GM18907 (cell line): ENCODE measurements around the gene LAMA2.

Source experiments
- ATAC-seq: cut with Tn5 transposase; IDR thresholded peaks from one replicate; pipeline ENCODE4 v1.9.1; 2021; ENCODE audit warnings: mild to moderate bottlenecking, moderate library complexity; ENCODE audit not compliant: unreplicated experiment

LAMA2 gene

DNA sequence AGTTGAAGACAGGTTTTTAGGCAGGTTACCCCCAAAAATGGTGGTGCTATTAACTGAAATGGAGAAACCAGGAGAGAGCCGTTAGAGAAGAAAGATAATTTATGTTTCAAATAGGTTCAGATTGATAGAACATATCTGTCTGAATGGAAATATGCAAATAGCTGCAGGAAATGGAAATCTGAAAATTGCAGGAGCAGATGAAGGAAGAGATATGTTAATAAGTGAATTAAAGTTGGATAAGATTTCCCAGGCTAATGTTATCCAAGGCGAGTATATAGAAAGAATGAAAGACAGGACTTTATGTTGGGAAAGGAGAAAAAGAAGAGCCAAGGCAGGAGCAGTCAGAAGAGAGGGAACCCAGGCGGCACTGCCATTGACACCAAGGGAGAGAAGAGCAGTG lies 461.4 kb downstream of the LAMA2 start:
- ATAC-seq = no peak

DNA sequence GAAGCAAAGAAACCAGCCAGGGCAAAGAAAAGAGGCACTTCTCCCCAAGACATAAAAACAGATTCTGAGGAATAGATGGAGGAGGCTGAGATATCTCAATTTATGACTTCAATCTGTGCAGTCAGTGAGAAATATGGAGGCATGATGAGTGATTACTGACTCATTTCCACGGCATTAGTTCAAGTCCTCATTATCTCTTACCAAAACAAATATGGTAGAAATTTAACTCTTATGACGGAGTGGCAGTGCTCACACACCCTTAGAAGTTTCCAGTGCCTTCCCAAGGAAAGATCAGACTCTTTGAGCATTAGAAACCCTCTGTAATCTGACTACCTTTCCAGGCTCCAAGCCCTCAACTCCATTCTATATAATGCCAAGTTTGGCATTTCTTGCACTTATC lies 463.0 kb downstream of the LAMA2 start:
- ATAC-seq = no peak

DNA sequence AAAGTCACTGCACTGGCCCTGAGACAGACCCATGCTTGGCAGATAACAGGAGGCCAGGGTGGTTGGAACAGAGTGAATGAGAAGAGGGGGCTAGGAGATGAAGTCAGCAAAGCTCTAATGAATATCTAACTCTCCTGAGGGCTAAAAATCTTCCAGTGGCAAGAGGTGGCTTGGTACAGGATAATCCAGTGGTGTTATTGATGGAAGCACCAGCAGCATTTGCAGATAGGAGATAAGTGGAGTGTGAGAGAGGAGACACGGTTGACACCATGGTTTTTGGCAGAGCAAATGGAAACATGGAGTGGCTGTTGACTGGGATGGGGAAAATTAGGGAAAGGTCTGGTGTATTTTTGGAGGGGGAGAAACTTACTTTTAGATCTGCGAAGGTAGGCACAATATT lies 464.0 kb downstream of the LAMA2 start:
- ATAC-seq = no peak

DNA sequence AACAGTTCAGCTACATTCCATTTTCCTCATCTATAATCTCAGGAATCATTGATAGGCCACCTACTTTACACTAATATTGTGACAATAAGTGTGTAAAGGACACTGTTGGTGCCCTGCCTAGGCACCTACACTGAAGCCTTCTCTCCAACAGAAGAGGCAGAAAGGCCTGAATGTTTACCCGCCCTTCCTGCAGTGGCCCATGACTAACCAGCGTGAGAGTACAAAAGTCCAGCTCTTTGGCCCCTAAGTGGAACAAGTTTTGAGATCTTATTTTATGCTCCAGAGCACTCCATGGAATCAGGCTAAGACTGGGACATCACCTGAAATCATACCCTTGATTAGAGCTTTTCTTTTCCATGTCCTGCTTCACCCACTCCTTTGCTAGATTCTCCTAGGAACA lies 467.3 kb downstream of the LAMA2 start:
- ATAC-seq = no peak

DNA sequence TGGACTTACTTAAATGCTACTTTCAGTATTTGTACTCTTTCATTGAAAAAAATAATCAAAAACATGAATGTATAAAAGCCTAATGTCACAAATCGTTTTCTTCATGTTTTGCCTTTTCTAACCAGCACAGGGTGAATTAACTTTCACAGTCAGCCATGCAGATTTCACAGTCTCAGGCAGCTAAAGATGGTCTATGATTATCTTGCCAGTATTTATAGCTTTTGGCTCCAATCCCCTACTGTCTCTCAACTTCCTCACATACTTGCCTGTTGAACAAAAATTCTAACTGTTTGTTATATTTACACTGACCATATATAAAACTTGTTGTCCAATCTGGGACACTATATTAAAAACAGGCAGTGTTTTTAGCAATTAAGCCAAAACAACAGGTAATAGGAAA lies 468.9 kb downstream of the LAMA2 start:
- ATAC-seq = no peak

DNA sequence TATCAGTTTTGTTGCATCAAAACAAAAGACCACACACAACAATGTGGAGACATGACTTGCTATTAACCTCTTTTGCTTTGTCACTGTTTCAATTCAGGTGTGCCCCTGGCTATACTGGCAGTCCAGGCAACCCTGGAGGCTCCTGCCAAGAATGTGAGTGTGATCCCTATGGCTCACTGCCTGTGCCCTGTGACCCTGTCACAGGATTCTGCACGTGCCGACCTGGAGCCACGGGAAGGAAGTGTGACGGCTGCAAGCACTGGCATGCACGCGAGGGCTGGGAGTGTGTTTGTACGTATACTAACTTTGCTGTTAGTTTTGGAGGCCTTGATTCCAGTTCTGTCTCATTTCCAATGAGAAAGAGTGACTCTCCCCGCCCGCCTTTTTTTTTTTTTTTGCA lies 470.1 kb downstream of the LAMA2 start:
- ATAC-seq = no peak

DNA sequence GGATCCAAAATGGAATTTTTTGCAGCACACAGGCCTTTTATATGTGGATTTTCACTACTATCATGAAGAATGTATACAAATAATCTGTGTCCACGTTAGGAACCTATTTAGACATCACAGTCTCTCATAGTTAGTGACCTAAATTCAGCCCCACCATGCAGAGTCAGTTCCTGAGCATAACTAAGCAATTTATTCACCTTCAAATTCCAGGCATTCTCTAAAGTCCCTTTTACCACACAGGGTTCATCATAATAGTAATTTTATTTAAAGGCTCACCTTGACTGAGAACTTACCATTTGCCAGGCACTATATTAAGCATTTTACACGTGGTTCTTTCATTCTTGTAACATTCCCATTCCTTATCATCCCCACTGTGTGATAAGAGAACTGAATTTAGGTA lies 473.2 kb downstream of the LAMA2 start:
- no peak for ATAC-seq

DNA sequence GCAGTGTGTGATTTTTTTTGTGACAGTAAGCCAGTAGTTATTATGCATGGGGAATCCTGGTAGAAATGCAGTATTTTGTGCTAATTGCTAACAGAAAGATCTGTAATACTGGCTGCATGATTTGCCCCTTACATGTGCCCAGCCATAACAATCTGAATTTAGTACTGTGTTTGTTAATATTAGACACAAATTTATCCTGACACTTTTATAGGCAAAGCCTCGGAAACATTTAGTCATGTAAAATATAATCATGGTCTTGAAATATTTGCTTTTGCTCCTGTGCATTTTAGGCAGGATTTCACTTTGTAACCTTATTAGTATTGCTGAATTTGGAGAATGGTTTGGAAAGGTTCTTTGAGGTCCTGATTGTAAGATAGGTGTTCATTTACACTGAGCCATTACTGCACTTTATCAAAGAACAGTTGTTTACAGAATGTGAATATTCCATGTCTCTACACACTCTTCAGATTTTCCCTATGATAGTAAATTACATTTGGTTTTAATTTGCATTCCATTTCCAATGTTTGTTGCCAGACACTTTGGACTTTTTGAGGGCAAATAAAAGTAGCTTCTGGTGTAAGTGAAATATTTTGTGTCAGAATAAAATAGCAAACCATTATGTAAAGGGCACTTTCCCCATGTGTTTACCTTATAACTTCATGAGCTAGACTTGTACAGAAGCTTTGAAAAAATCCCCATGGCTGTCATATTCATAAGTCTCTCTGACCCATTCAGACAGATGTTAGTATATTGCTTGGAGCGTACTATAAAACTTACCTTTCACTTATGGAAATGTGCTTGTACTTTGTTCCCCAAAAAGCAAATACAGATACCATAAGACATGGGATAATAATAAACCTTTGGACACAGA lies 477.1 kb downstream of the LAMA2 start:
- ATAC-seq = no peak

DNA sequence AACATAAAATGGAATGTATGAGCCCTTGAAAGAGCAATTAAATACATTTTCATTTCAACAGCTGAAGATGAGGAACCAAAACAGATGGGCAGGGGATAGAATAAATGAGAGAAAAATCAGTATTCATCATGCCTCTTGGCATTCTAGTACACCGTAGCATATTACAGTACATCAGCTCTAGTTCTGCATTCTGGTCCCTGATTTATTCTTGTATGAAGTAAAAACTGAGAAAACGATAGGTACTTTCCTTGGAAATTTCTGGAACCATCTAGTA lies 477.7 kb downstream of the LAMA2 start:
- ATAC-seq = no peak

DNA sequence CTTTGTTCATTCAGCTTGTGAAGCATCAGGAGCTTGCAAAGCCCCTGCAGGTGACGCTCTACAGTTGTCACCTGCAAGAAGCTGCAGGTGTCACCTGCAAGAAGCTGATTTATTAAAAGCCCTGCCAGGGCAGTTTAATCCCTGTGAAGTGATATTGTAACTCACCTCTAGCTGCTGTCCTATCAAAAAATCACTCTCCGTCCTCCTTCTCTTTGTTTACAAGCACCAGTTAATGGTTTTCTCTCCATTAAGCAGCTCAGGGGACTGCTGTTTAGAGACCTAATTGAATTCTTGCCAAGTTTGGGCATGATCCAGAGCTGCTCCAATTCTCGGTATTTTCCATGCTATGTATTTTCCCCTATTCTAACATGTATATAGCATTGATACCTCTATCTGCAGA lies 481.1 kb downstream of the LAMA2 start:
- ATAC-seq = no peak

DNA sequence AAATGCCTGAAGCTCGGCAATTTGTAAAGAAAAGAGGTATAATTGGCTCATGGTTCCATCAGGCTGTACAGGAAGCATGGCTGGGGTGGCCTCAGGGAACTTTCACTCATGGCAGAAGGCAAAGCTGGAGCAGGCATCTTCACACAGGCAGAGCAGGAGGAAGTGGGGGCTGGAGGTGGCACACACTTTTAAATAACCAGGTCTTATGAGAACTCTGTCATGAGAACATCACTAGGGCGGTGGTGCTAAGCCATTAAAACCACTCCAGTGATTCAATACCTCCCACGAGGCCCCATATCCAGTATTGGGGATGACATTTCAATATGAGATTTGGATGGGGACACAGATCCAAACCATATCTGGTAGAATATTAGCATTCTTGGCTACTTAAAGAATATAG lies 481.8 kb downstream of the LAMA2 start:
- ATAC-seq = no peak

DNA sequence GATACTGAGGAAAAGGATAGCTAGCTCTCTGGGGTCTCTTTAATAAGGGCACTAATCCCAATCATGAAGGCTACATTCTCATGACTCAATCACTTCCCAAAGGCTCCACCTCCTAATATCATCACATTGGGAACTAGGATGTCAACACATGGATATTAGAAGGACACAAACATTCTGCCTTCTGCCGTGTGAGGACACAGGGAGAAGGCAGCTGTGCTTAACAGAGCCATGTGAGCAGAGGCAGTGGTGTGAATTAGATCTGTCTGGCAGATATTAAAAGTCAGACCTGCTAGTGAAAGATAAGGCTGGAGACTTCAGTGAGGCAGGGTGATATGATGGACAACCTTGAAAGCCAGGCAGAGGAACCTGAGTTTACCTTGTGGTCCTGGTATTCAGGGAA lies 485.1 kb downstream of the LAMA2 start:
- ATAC-seq = no peak

DNA sequence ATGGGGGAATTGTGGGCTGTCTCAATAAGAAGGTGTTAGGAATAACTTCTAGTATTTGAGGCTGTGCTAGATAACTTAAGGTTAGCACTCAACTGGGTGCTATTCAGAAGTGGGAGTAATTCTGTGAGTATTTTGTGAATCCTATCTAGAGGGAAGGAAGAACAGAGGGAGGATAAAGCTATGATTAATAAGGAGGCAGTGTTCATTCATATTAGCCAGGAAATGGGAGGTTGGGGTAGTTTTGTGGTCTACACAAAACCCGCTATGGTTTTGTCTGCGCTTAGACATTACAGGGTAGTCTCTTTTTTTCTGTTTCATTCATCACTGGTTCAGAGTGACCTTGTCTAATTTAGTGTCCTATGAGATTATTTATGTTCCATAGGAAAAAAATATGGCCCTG lies 486.0 kb downstream of the LAMA2 start:
- ATAC-seq = no peak

DNA sequence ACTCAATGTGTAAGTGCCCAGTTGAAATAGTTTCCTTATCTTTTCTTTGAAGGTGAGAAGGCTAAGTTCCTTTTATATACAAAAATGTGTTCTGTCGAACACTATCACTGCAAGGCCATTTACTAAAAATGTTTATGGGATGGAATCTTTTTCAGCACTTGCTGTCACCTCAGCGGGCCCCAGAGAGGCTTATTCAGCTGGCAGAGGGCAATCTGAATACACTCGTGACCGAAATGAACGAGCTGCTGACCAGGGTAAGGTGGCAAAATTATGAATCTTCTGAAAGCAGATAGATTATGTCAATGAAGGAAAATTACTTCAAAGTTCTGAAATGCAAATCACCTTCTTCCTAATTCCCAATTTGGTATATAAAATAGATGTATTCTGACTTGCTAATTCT lies 486.8 kb downstream of the LAMA2 start:
- no peak for ATAC-seq

DNA sequence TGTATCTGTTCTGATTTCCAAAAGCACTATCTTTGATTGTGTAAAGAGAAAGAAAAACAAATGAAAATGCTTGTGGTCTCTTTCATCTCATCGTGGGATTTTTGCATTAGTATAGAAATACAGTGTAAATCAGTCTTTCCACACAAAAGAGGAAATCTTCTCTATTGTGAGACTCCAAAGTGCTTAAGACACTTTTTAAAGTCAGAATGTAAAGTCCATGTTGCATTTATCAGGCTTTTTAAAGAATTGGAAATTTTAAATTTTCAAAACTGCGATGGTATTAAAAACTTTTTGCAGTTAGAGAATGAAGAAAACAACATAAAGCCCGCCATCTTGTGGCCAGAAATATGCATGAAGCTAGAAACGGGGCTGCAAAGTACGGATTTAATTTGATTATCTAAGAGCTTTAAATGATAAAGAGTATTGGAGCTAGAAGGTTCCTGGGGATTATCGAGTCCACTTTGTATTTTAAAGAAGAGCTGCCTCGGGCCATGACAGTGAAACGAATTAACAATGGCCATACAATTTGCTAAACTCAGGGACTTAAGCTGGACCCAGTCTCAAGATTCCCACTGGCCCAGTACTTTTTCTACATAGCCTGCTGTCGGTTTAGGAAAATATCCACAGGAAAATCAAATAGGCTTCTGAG lies 487.5 kb downstream of the LAMA2 start:
- ATAC-seq = peak; percentile 65

DNA sequence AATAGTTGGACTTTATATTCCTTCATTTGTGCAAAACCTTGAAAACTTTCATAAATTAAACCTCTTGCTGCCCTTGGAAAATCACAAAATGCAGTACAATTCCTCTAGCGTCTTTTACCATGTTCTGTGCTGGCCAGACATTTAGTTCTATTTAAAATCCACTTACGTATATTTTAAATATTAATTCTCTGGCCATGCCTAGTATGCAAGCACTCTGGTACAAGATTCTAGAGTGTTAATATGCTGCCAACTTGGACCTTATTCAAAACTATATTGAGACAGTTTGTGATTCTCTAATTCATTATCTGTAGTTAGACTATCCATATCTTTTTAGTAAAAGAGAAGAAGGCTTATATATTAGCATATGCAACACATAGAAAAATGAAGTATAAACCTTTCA lies 498.9 kb downstream of the LAMA2 start:
- no peak for ATAC-seq

DNA sequence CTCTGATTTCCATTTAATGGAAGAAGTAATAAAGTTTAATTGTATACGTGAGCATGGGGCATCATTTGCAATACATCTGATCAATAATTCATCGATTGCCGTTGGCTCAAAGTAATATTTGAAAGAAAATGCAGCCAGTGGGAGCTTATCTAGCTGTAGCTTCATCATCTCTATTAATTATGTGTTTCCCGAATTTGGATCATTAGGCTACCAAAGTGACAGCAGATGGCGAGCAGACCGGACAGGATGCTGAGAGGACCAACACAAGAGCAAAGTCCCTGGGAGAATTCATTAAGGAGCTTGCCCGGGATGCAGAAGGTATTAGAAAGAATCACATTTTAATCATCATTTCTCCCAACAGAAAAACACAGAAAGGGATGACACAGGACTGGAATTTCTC lies 500.0 kb downstream of the LAMA2 start:
- ATAC-seq = no peak

DNA sequence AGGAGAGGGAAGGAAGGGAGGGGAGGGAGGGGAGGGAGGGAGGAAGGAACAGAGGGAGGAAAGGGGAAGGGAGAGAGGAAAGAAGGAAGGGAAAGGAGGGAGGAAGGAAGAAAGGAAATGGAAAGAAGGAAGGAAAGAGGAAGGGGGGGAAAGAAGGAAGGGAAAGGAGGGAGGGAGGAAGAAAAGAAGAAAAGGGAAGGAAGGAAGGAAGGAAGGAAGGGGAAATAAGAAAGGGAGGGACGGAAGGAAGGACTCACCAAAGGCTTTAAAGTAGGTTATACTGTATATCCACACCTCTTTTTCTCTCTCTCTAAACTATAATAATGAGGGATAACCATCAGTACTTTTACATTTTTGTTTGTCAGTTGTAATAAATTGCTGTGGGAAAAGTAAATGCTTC lies 502.2 kb downstream of the LAMA2 start:
- ATAC-seq = no peak

DNA sequence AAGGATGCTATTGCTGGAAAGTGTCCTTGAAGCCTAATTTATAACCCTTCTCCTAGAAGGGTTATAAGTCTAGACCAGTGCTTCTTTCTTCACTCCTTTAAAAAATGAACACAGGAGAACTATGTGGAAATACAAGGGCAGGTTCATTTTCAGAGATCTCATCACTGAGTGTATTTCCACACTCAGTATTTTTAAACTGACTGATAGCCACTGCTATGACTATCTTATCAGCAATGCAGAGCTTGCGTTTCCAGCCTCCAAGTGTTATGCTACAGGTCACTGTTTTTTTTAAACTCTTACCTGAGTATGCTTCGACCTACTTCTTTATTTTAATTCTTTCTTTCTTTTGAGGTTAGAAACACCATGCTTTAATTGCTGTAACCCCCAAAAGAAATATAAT lies 508.0 kb downstream of the LAMA2 start:
- ATAC-seq = no peak

DNA sequence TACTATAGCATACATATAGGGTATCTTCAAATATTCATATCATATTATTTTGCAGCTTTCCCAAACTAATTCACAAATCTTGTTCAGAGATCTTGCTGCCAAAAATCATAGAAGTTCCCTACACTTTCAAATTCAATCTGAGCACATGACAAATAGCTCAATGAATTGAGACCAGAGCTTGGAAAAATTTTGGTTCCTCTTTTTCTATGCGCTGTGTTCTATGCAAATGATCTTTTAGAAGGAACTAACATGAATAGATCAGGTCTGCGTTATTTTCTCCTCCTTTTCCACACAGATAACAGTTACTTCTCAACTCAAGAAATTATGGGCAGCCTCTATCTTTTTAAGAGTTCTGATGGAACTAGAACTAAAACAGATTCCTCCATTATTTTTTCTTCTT lies 510.7 kb downstream of the LAMA2 start:
- ATAC-seq = peak; percentile 65

DNA sequence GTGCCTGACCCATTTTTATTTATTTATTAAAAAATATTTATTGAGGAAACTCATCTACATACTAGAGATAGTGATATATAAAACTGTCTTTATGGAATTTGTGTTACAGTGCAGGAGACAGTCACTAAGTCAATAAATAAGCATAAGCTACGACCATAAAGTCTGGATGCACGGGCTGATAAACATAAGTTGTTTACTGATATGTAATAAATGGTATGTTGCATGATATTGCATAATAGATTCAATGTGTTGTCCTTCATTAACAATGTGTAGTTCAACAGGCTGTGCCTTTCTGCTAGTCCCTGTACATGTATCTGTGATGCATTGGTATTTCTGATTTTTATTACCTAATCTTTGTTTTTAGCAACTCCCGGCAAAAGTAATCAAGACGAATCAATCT lies 515.8 kb downstream of the LAMA2 start:
- no peak for ATAC-seq

DNA sequence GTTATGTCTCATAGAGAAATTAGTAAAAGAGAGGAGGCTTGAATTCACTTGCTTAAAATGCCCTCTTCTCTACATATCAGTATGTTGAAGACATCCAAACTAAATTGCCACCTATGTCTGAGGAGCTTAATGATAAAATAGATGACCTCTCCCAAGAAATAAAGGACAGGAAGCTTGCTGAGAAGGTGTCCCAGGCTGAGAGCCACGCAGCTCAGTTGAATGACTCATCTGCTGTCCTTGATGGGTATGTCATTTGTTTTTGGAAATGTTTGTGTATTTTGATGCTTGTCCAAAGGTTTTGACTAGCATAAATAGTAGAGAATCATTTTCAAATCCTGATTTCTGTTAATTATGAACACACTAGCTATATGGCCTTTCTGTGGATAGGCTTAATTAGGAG lies 519.3 kb downstream of the LAMA2 start:
- ATAC-seq = no peak

DNA sequence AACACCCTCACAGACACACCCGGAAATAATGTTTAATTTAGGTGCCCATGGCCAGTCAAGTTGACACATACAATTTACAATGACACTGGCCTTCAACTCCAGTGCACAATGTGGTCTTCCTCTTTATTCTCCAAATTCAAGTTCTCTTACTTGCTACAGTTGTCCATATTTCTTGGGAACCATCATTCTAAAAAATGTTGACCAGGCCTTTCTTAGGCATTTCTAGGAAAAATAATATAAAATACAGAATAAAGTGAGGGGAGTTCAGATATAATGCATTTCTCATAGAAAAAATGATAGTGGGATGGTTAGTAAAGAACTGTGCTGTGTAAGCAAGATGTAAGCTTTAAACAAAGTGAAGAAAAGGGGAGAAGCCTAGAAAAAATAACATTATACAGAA lies 528.2 kb downstream of the LAMA2 start:
- ATAC-seq = no peak
